ENCODE measurements around the gene RDH5. TPM values are rescaled to one million over a fixed set of nuclear protein-coding genes. Genes with fewer than 3 reads are reported as not detected.

The RDH5 gene
- total RNA-seq, 1 donor from 2014 or later, result 16.5 TPM

DNA sequence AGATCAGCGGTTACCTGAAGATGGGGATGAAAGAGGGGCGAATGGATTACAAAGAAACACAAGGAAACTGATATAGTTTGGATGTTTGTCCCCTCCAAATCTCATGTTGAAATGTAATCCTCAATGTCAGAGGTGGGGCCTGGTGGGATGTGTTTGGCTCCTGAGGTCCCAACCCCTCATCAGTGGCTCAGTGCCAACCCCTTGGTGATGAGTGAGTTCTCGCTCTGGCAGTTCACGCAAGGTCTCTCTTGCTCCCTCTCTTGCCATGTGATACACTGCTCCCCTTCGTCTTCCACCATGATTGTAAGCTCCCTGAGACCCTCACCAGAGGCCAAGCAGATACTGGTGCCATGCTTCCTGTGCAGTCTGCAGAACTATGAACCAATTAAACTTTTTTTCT is 40.5 kb upstream of the RDH5 start:
- H3K27me3 Mint-ChIP-seq, result no peaks in the 10 kb centered on the region
- H3K4me1 Mint-ChIP-seq, result peaks cover 35% of the 10 kb centered on the region
- DNase-seq (no peak), ATAC-seq (ENCODE audit: low read depth) (no peak)
- no peaks in the 10 kb centered on the region for H3K36me3 Mint-ChIP-seq (ENCODE audit: low read depth)
- TF ChIP-seq, protein P1, sequence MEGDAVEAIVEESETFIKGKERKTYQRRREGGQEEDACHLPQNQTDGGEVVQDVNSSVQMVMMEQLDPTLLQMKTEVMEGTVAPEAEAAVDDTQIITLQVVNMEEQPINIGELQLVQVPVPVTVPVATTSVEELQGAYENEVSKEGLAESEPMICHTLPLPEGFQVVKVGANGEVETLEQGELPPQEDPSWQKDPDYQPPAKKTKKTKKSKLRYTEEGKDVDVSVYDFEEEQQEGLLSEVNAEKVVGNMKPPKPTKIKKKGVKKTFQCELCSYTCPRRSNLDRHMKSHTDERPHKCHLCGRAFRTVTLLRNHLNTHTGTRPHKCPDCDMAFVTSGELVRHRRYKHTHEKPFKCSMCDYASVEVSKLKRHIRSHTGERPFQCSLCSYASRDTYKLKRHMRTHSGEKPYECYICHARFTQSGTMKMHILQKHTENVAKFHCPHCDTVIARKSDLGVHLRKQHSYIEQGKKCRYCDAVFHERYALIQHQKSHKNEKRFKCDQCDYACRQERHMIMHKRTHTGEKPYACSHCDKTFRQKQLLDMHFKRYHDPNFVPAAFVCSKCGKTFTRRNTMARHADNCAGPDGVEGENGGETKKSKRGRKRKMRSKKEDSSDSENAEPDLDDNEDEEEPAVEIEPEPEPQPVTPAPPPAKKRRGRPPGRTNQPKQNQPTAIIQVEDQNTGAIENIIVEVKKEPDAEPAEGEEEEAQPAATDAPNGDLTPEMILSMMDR (IDR thresholded peaks at IDR 0.05), result no peak
- POLR2A ChIA-PET, result no interaction called here
- intact Hi-C loops (cut with micrococcal nuclease), result no loop called here
- no peak overlapping the region for H3K27ac Mint-ChIP-seq
- no peaks in the 10 kb centered on the region for H3K9me3 Mint-ChIP-seq
- no peak overlapping the region for H3K4me3 Mint-ChIP-seq
- CTCF ChIA-PET, result no interaction called here

DNA sequence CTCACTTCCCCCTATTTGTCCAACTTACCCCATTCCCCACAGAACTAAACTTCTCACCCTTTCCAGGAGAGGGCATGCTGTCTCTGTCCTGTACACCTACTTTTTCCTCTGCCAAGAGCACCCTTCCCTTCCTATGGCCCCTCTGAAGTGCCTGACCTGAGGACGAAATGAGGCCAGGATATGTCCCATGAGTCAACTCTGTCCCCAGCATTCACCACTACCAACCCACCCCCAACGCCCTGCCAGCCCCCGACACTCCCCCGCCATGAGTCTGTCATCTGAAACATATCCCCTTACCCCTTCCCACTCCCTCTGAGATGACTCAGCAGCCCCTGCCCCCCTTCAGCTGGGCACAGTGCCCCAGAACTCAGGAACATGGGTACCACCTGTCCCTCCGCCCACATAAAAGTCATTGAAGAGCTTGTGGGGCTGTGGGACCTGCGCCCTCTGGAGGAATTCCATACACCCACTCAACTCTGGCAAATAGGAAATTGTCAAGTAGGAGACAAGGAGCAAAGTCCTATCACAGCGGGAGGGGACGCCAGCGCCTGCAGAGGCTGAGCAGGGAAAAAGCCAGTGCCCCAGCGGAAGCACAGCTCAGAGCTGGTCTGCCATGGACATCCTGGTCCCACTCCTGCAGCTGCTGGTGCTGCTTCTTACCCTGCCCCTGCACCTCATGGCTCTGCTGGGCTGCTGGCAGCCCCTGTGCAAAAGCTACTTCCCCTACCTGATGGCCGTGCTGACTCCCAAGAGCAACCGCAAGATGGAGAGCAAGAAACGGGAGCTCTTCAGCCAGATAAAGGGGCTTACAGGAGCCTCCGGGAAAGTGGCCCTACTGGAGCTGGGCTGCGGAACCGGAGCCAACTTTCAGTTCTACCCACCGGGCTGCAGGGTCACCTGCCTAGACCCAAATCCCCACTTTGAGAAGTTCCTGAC is 38.8 kb upstream of the RDH5 start:
- H3K4me1 Mint-ChIP-seq, result peaks cover 33% of the 10 kb centered on the region
- TF ChIP-seq, protein P1 (IDR thresholded peaks at IDR 0.05), result no peak
- ChIA-PET POLR2A (interaction anchor here (0.9 to 1.9 kb wide), 2 partner anchors 8 to 35 kb away, joined by 4 to 10 read pairs; partner anchors contain the start of gene BLOC1S1), CTCF (interaction anchor here (0.8 to 1.4 kb wide), 4 partner anchors 8 to 56 kb away, joined by 3 to 4 read pairs (median 4); no protein-coding TSS in a partner anchor)
- DNase-seq, result no peak
- no peaks in the 10 kb centered on the region for H3K36me3 Mint-ChIP-seq (ENCODE audit: low read depth)
- H3K9me3 Mint-ChIP-seq, result no peaks in the 10 kb centered on the region
- H3K27ac Mint-ChIP-seq, result no peak overlapping the region
- peak; percentile 28 for ATAC-seq (ENCODE audit: low read depth)
- peak overlapping the region; percentile 68 for H3K4me3 Mint-ChIP-seq
- no peaks in the 10 kb centered on the region for H3K27me3 Mint-ChIP-seq
- intact Hi-C loops (cut with micrococcal nuclease), result loop anchor here (2.0 kb wide), 1 partner anchor 25 kb away; the partner anchor contains the start of gene ITGA7

DNA sequence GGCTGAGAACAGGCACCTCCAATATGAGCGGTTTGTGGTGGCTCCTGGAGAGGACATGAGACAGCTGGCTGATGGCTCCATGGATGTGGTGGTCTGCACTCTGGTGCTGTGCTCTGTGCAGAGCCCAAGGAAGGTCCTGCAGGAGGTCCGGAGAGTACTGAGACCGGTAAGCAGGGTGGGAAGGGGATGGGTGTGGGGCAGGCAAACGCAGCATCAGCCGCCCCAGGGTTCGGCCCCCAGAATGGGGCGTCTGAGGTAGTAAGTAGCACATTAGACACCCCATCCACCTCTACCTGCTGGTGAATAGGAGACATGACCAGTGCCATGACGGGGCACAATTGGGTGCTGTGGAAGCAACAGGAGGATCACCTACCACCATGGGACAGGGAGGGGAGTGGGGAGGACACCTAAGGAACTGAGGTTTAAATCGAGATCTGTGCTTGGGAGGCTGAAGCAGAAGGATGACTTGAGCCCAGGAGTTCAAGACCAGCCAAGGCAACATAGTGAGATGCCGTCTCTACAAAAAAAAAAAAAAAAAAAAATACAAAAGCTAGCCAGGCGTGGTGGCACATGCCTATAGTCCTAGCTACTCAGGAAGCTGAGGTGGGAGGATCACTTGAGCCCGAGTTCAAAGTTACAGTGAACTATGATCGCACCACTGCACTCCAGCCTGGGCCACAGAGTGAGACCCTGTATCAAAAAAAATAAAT is 38.0 kb upstream of the RDH5 start:
- DNase-seq (no peak), ATAC-seq (ENCODE audit: low read depth) (peak; percentile 66)
- CTCF ChIA-PET, result interaction anchor here (0.8 to 1.4 kb wide), 4 partner anchors 9 to 55 kb away, joined by 3 to 4 read pairs (median 4); no protein-coding TSS in a partner anchor
- H3K9me3 Mint-ChIP-seq, result no peaks in the 10 kb centered on the region
- POLR2A ChIA-PET, result interaction anchor here (0.7 to 1.9 kb wide), 7 partner anchors 9 to 229 kb away, joined by 3 to 10 read pairs (median 4); partner anchors contain the start of gene BLOC1S1
- H3K4me3 Mint-ChIP-seq, result peak overlapping the region; percentile 68
- peaks cover 36% of the 10 kb centered on the region for H3K4me1 Mint-ChIP-seq
- H3K36me3 Mint-ChIP-seq (ENCODE audit: low read depth), result no peaks in the 10 kb centered on the region
- no peak overlapping the region for H3K27ac Mint-ChIP-seq
- no peaks in the 10 kb centered on the region for H3K27me3 Mint-ChIP-seq
- intact Hi-C loops (cut with micrococcal nuclease), result loop anchor here (2.0 kb wide), 1 partner anchor 25 kb away; the partner anchor contains the start of gene ITGA7
- TF ChIP-seq, protein P1 (IDR thresholded peaks at IDR 0.05), result no peak

DNA sequence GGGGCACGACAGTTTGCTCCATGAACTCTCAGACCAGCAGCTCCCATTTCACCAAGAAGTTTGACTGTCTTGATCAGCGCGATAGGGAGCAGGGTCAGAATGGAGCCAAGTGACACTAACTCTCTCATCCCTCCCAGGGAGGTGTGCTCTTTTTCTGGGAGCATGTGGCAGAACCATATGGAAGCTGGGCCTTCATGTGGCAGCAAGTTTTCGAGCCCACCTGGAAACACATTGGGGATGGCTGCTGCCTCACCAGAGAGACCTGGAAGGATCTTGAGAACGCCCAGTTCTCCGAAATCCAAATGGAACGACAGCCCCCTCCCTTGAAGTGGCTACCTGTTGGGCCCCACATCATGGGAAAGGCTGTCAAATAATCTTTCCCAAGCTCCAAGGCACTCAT is 36.5 kb upstream of the RDH5 start:
- H3K4me3 Mint-ChIP-seq, result no peak overlapping the region
- DNase-seq (no peak), ATAC-seq (ENCODE audit: low read depth) (no peak)
- H3K9me3 Mint-ChIP-seq, result no peaks in the 10 kb centered on the region
- no peak overlapping the region for H3K27ac Mint-ChIP-seq
- intact Hi-C loops (cut with micrococcal nuclease), result loop anchor here (2.0 kb wide), 1 partner anchor 23 kb away; the partner anchor contains the start of gene ITGA7
- ChIA-PET POLR2A (interaction anchor here (1.4 kb wide), 1 partner anchor 32 kb away, joined by 3 read pairs; the partner anchor contains the start of gene BLOC1S1), CTCF (interaction anchor here (1.4 kb wide), 1 partner anchor 27 kb away, joined by 4 read pairs; no protein-coding TSS in a partner anchor)
- H3K36me3 Mint-ChIP-seq (ENCODE audit: low read depth), result no peaks in the 10 kb centered on the region
- no peaks in the 10 kb centered on the region for H3K27me3 Mint-ChIP-seq
- peaks cover 41% of the 10 kb centered on the region for H3K4me1 Mint-ChIP-seq
- TF ChIP-seq, protein P1 (IDR thresholded peaks at IDR 0.05), result no peak
